ENCODE results near the gene LHPP. TPM values are rescaled to one million over a fixed set of nuclear protein-coding genes. Genes with fewer than 3 reads are reported as not detected.

LHPP gene
- total RNA-seq, 1 donor from 2014 or later: 24.5 TPM

- peak overlapping the region; percentile 66 for H3K4me3 ChIP-seq
- H3K27me3 ChIP-seq: peaks cover 85% of the 10 kb centered on the region
- DNase-seq (ENCODE audit: low spot score): no peak
- H3K9me3 ChIP-seq (ENCODE audit: low read depth): no peaks in the 10 kb centered on the region
- H4K20me1 ChIP-seq (ENCODE audit: low read depth): peaks cover 47% of the 10 kb centered on the region
- H3K79me2 ChIP-seq (ENCODE audit: low read depth): no peaks in the 10 kb centered on the region
- Mint-ChIP-seq H3K9me3 (peaks cover 2% of the 10 kb centered on the region), H3K36me3 (no peaks in the 10 kb centered on the region), H3K4me3 (peak overlapping the region; percentile 78), H3K4me1 (peaks cover 28% of the 10 kb centered on the region), H3K27ac (no peak overlapping the region), H3K27me3 (ENCODE audit: insufficient read depth, low read depth) (peaks cover 70% of the 10 kb centered on the region)
- no peaks in the 10 kb centered on the region for H3K36me3 ChIP-seq
- H2AFZ ChIP-seq (replicated peaks): peak overlapping the region; percentile 80
- H3K4me2 ChIP-seq: peak overlapping the region; percentile 89
- TF ChIP-seq CTCF (IDR thresholded peaks at IDR 0.05) (no peak), EZH2phosphoT487 (IDR thresholded peaks at IDR 0.05) (peak; percentile 80), EZH2 (IDR thresholded peaks at IDR 0.05) (peak; percentile 65)
- no peak overlapping the region for H3K27ac ChIP-seq
- H3K9ac ChIP-seq: no peak overlapping the region
- peaks cover 41% of the 10 kb centered on the region for H3K4me1 ChIP-seq
- H3F3A ChIP-seq (ENCODE audit: low read depth): peaks cover 44% of the 10 kb centered on the region
These were observed 14.5 kb upstream of the LHPP start for GRCh38 chr10:124446830-124447750.

- no peak overlapping the region for H3K9ac ChIP-seq
- TF ChIP-seq CTCF (IDR thresholded peaks at IDR 0.05) (no peak), EZH2phosphoT487 (IDR thresholded peaks at IDR 0.05) (peak; percentile 41), EZH2 (IDR thresholded peaks at IDR 0.05) (peak; percentile 49)
- Mint-ChIP-seq H3K36me3 (no peaks in the 10 kb centered on the region), H3K27me3 (ENCODE audit: insufficient read depth, low read depth) (peaks cover 74% of the 10 kb centered on the region), H3K4me1 (peaks cover 28% of the 10 kb centered on the region), H3K9me3 (peaks cover 2% of the 10 kb centered on the region), H3K4me3 (peak overlapping the region; percentile 84), H3K27ac (no peak overlapping the region)
- H2AFZ ChIP-seq (replicated peaks): peak overlapping the region; percentile 80
- H4K20me1 ChIP-seq (ENCODE audit: low read depth): peaks cover 50% of the 10 kb centered on the region
- DNase-seq (ENCODE audit: low spot score): peak; percentile 62
- H3K4me3 ChIP-seq: peak overlapping the region; percentile 66
- no peaks in the 10 kb centered on the region for H3K79me2 ChIP-seq (ENCODE audit: low read depth)
- peaks cover 50% of the 10 kb centered on the region for H3F3A ChIP-seq (ENCODE audit: low read depth)
- peaks cover 93% of the 10 kb centered on the region for H3K27me3 ChIP-seq
- peak overlapping the region; percentile 89 for H3K4me2 ChIP-seq
- no peaks in the 10 kb centered on the region for H3K36me3 ChIP-seq
- H3K4me1 ChIP-seq: peaks cover 44% of the 10 kb centered on the region
- no peak overlapping the region for H3K27ac ChIP-seq
- no peaks in the 10 kb centered on the region for H3K9me3 ChIP-seq (ENCODE audit: low read depth)
These were observed 13.7 kb upstream of the LHPP start for GRCh38 chr10:124447751-124448466.

- H3K9ac ChIP-seq: no peak overlapping the region
- Mint-ChIP-seq H3K27ac (no peak overlapping the region), H3K4me3 (peak overlapping the region; percentile 84), H3K36me3 (no peaks in the 10 kb centered on the region), H3K9me3 (peaks cover 2% of the 10 kb centered on the region), H3K27me3 (ENCODE audit: insufficient read depth, low read depth) (peaks cover 71% of the 10 kb centered on the region), H3K4me1 (peaks cover 28% of the 10 kb centered on the region)
- H3K9me3 ChIP-seq (ENCODE audit: low read depth): no peaks in the 10 kb centered on the region
- peak overlapping the region; percentile 55 for H3K4me3 ChIP-seq
- H3K4me1 ChIP-seq: peaks cover 44% of the 10 kb centered on the region
- no peak overlapping the region for H2AFZ ChIP-seq (replicated peaks)
- peaks cover 100% of the 10 kb centered on the region for H3K27me3 ChIP-seq
- H3K79me2 ChIP-seq (ENCODE audit: low read depth): no peaks in the 10 kb centered on the region
- peaks cover 50% of the 10 kb centered on the region for H4K20me1 ChIP-seq (ENCODE audit: low read depth)
- TF ChIP-seq EZH2 (IDR thresholded peaks at IDR 0.05) (peak; percentile 93), CTCF (IDR thresholded peaks at IDR 0.05) (peak; percentile 45), EZH2phosphoT487 (IDR thresholded peaks at IDR 0.05) (no peak)
- H3K36me3 ChIP-seq: no peaks in the 10 kb centered on the region
- H3K4me2 ChIP-seq: peak overlapping the region; percentile 89
- H3K27ac ChIP-seq: no peak overlapping the region
- H3F3A ChIP-seq (ENCODE audit: low read depth): peaks cover 50% of the 10 kb centered on the region
- DNase-seq (ENCODE audit: low spot score): peak; percentile 65
These were observed 12.9 kb upstream of the LHPP start for GRCh38 chr10:124448696-124449169.

All from neural progenitor cell (in vitro differentiated cells).